OCI-LY1 (cell line): ENCODE results near the gene CTNNA3.

ENCODE experiments used
- H2AFZ ChIP-seq: fragments of 200-600 bp; sonication (generic), shearing (Covaris generic); 2 replicates; pipeline ENCODE4 v1.6.0; 2014; ENCODE audit warnings: antibody characterized with exemption, mild to moderate bottlenecking, low read length
- H3F3A ChIP-seq: fragments of 200-600 bp; sonication (generic), shearing (Covaris generic); 2 replicates; pipeline ENCODE4 v1.6.0; 2014; ENCODE audit warnings: mild to moderate bottlenecking, antibody characterized with exemption, low read length, moderate library complexity; ENCODE audit not compliant: insufficient read depth
- H3K27ac ChIP-seq: fragments of 200-600 bp; sonication (generic); 2 replicates; pipeline ENCODE4 v1.5.1; 2014; ENCODE audit warnings: low read length, mixed run types, mild to moderate bottlenecking, low read depth; ENCODE audit not compliant: poor library complexity, severe bottlenecking
- H3K27me3 ChIP-seq: fragments of 200-600 bp; sonication (generic); 2 replicates; pipeline ENCODE4 v1.6.0; 2014; ENCODE audit warnings: antibody characterized with exemption, mild to moderate bottlenecking, low read length, moderate library complexity; ENCODE audit not compliant: insufficient read depth
- H3K36me3 ChIP-seq: fragments of 200-600 bp; sonication (generic); 2 replicates; pipeline ENCODE4 v1.6.1; 2014; ENCODE audit warnings: mild to moderate bottlenecking, antibody characterized with exemption, low read length, moderate library complexity, mixed read lengths; ENCODE audit not compliant: insufficient read depth
- H3K4me1 ChIP-seq: fragments of 200-600 bp; sonication (generic); 2 replicates; pipeline ENCODE4 v1.5.1; 2014; ENCODE audit warnings: mild to moderate bottlenecking, low read length, moderate library complexity; ENCODE audit not compliant: insufficient read depth, severe bottlenecking
- H3K4me2 ChIP-seq: fragments of 200-600 bp; sonication (generic), shearing (Covaris generic); 2 replicates; pipeline ENCODE4 v1.6.1; 2014; ENCODE audit warnings: low read length
- H3K4me3 ChIP-seq: fragments of 200-600 bp; sonication (generic); 2 replicates; pipeline ENCODE4 v1.5.1; 2014; ENCODE audit warnings: low read length, low read depth, mild to moderate bottlenecking, mixed read lengths; ENCODE audit not compliant: poor library complexity, severe bottlenecking
- H3K79me2 ChIP-seq: fragments of 200-600 bp; shearing (Covaris generic); 2 replicates; pipeline ENCODE4 v1.6.1; 2016; ENCODE audit warnings: mixed run types, low read length, mixed read lengths; ENCODE audit not compliant: insufficient read depth
- H3K9ac ChIP-seq: fragments of 200-600 bp; sonication (generic), shearing (Covaris generic); 2 replicates; pipeline ENCODE4 v1.6.1; 2014; ENCODE audit warnings: mild to moderate bottlenecking, low read length, mixed read lengths
- H3K9me2 ChIP-seq: fragments of 200-600 bp; sonication (generic), shearing (Covaris generic); 2 replicates; pipeline ENCODE4 v1.6.1; 2014; ENCODE audit warnings: low read depth, mild to moderate bottlenecking, low read length, mixed read lengths
- H3K9me3 ChIP-seq: fragments of 200-600 bp; shearing (Covaris generic); 2 replicates; pipeline ENCODE4 v1.6.1; 2014; ENCODE audit warnings: low read length, mixed read lengths
- H4K20me1 ChIP-seq: fragments of 200-600 bp; sonication (generic), shearing (Covaris generic); 2 replicates; pipeline ENCODE4 v1.6.0; 2016; ENCODE audit warnings: mild to moderate bottlenecking, low read length; ENCODE audit not compliant: insufficient read depth
- EZH2 ChIP-seq: fragments of 200-600 bp; sonication (generic), shearing (Covaris generic); IDR thresholded peaks from 2 replicates; pipeline ENCODE4 v1.8.0; 2017; ENCODE audit warnings: borderline replicate concordance, mixed run types, mild to moderate bottlenecking, antibody characterized with exemption, low read length, moderate library complexity, mixed read lengths
- TF ChIP-seq, protein P1 (sequence below): fragments of 200-600 bp; sonication (generic), shearing (Covaris generic); IDR thresholded peaks from 2 replicates; pipeline ENCODE4 v1.5.1; 2017; ENCODE audit warnings: mild to moderate bottlenecking, antibody characterized with exemption, low read length, moderate library complexity, mixed read lengths

CTNNA3 gene

DNA sequence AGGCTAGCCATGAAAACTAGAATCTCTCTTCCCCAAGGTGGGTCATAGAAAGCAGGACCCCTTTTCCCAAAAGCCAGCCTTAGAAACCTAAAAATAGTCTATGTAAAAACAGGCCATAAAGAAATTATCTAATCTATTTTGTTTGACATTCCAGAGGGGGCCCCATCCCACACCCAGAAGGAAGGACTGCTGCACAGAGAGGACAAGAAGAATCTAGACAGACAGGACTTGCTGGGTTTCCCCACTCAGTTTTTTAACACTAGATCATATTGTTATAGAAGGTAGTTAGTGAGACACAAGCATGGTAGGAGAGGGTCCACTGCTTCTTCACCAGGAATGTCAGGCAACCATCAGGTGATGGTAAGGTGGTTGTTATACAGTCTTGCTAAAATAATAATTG is 413.1 kb downstream of the CTNNA3 start:
- Histone ChIP-seq H3K27ac (no peak overlapping the region), H3K4me1 (no peaks in the 10 kb centered on the region), H3K79me2 (no peaks in the 10 kb centered on the region), H3K36me3 (no peaks in the 10 kb centered on the region), H3K4me3 (no peak overlapping the region), H2AFZ (no peak overlapping the region), H3K9me3 (no peaks in the 10 kb centered on the region), H3K9me2 (no peaks in the 10 kb centered on the region), H3K9ac (no peak overlapping the region), H3K27me3 (no peaks in the 10 kb centered on the region), H3K4me2 (no peak overlapping the region), H3F3A (no peaks in the 10 kb centered on the region), H4K20me1 (no peaks in the 10 kb centered on the region)
- TF ChIP-seq, protein P1, sequence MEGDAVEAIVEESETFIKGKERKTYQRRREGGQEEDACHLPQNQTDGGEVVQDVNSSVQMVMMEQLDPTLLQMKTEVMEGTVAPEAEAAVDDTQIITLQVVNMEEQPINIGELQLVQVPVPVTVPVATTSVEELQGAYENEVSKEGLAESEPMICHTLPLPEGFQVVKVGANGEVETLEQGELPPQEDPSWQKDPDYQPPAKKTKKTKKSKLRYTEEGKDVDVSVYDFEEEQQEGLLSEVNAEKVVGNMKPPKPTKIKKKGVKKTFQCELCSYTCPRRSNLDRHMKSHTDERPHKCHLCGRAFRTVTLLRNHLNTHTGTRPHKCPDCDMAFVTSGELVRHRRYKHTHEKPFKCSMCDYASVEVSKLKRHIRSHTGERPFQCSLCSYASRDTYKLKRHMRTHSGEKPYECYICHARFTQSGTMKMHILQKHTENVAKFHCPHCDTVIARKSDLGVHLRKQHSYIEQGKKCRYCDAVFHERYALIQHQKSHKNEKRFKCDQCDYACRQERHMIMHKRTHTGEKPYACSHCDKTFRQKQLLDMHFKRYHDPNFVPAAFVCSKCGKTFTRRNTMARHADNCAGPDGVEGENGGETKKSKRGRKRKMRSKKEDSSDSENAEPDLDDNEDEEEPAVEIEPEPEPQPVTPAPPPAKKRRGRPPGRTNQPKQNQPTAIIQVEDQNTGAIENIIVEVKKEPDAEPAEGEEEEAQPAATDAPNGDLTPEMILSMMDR: no peak
- TF ChIP-seq EZH2: no peak

DNA sequence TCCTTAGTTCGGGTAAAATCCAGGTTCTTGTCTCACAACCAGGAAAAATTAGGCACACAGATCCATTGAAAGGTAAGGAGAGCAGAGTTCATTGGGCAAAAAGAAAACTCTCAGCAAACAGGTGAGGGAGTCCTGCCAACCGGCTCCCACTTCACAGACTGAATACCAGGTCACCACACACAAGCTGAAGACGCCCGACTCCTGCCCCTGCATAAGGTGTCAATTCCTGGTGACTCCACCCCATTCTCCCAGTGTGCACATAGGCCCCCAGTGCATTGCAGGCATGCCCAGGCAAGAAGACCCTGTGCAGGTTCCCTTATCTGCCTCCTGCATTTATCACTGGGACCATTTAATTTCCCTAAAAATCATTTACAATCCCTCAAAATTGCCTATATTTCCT is 415.6 kb downstream of the CTNNA3 start:
- Histone ChIP-seq H3K4me2 (no peak overlapping the region), H3K9me3 (no peaks in the 10 kb centered on the region), H3K27ac (no peak overlapping the region), H3K9me2 (no peaks in the 10 kb centered on the region), H3K9ac (no peak overlapping the region), H3K79me2 (no peaks in the 10 kb centered on the region), H3K27me3 (no peaks in the 10 kb centered on the region), H3F3A (no peaks in the 10 kb centered on the region), H3K4me1 (no peaks in the 10 kb centered on the region), H3K4me3 (no peak overlapping the region), H2AFZ (no peak overlapping the region), H3K36me3 (no peaks in the 10 kb centered on the region), H4K20me1 (no peaks in the 10 kb centered on the region)
- TF ChIP-seq, protein P1: no peak
- no peak for TF ChIP-seq EZH2

DNA sequence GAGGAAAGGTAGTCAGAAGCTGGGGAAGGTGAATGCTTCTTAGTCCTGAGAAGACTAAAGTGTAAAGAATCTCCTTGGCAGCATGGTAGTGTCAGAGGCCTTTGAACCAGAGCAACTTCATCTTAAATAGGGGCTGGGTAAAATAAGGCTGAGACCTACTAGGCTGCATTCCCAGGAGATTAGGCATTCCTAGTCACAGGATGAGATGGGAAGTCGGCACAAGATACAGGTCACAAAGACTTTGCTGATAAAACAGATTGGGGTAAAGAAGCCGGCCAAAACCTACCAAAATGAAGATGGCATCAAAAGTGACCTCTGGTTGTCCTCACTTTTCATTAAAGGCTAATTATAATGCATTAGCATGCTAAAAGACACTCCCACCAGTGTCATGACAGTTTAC is 418.6 kb downstream of the CTNNA3 start:
- TF ChIP-seq, protein P1: no peak
- TF ChIP-seq EZH2: no peak
- no peaks in the 10 kb centered on the region for H3F3A ChIP-seq
- no peaks in the 10 kb centered on the region for H3K4me1 ChIP-seq
- no peaks in the 10 kb centered on the region for H3K9me2 ChIP-seq
- H3K4me2 ChIP-seq: no peak overlapping the region
- no peaks in the 10 kb centered on the region for H4K20me1 ChIP-seq
- H3K4me3 ChIP-seq: no peak overlapping the region
- H2AFZ ChIP-seq: no peak overlapping the region
- H3K36me3 ChIP-seq: no peaks in the 10 kb centered on the region
- no peak overlapping the region for H3K27ac ChIP-seq
- H3K79me2 ChIP-seq: no peaks in the 10 kb centered on the region
- no peaks in the 10 kb centered on the region for H3K9me3 ChIP-seq
- no peak overlapping the region for H3K9ac ChIP-seq
- no peaks in the 10 kb centered on the region for H3K27me3 ChIP-seq
